LNCaP clone FGC (cell line): ENCODE data around the gene BET1L.

Experiments used
- DNase-seq: peaks from one replicate; pipeline ENCODE4 v3.0.0-alpha.2; 2011; ENCODE audit warnings: low read depth
- H3K4me3 ChIP-seq: 2 replicates; pipeline ENCODE4 v1.5.1; 2011; ENCODE audit warnings: mild to moderate bottlenecking, low read depth, low read length, control low read depth
- TF ChIP-seq, protein P1 (sequence below): IDR thresholded peaks from 2 replicates; pipeline ENCODE4 v1.5.1; 2012; ENCODE audit warnings: mild to moderate bottlenecking; ENCODE audit not compliant: control insufficient read depth, insufficient read depth; ENCODE audit errors: extremely low read depth

The BET1L gene

GRCh38 chr11:227824-228379, 20.7 kb upstream of the BET1L start:
- no peak overlapping the region for H3K4me3 ChIP-seq
- TF ChIP-seq, protein P1, sequence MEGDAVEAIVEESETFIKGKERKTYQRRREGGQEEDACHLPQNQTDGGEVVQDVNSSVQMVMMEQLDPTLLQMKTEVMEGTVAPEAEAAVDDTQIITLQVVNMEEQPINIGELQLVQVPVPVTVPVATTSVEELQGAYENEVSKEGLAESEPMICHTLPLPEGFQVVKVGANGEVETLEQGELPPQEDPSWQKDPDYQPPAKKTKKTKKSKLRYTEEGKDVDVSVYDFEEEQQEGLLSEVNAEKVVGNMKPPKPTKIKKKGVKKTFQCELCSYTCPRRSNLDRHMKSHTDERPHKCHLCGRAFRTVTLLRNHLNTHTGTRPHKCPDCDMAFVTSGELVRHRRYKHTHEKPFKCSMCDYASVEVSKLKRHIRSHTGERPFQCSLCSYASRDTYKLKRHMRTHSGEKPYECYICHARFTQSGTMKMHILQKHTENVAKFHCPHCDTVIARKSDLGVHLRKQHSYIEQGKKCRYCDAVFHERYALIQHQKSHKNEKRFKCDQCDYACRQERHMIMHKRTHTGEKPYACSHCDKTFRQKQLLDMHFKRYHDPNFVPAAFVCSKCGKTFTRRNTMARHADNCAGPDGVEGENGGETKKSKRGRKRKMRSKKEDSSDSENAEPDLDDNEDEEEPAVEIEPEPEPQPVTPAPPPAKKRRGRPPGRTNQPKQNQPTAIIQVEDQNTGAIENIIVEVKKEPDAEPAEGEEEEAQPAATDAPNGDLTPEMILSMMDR = no peak
- DNase-seq = no peak

GRCh38 chr11:225734-226453, 18.7 kb upstream of the BET1L start:
- no peak for DNase-seq
- TF ChIP-seq, protein P1 = no peak
- H3K4me3 ChIP-seq = no peak overlapping the region

DNA sequence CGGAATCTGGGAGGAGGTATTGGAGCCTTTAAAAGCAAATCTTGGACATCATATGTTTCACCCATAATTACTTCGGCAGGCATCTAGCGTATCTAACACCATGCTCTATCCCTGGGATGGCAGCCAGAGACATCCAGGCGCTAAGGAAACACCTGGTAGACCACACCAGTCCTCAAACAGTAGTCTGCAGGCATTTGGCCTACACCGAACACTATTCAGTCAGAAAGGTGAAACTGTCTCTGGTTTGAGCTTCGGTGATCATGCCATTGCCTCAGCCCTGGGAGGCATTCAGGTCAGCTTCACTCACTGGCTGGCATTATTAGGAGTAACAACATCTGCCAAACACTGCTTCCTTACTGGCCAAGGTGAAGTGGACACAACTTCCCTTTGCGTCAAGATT, 17.2 kb upstream of the BET1L start:
- DNase-seq = no peak
- H3K4me3 ChIP-seq = no peak overlapping the region
- TF ChIP-seq, protein P1 = no peak

DNA sequence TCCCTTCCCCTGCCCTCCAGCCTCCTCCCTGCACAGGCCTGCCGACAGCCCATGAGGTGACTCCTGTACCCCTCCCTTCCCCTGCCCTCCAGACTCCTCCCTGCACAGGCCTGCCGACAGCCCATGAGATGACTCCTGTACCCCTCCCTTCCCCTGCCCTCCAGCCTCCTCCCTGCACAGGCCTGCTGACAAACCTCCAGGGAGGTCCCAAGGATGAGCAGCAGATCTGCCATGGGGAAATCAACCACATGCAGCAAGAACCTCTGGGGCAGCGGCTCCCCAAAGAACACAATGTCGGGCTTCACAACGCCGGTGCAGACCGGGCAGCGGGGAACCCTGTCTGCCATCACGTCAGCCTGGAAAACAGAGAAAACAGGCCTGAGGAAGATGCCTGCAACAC, 16.7 kb upstream of the BET1L start:
- TF ChIP-seq, protein P1 = no peak
- H3K4me3 ChIP-seq = no peak overlapping the region
- DNase-seq = no peak

GRCh38 chr11:223026-223789, 16.0 kb upstream of the BET1L start:
- DNase-seq = no peak
- H3K4me3 ChIP-seq = no peak overlapping the region
- TF ChIP-seq, protein P1 = no peak

DNA sequence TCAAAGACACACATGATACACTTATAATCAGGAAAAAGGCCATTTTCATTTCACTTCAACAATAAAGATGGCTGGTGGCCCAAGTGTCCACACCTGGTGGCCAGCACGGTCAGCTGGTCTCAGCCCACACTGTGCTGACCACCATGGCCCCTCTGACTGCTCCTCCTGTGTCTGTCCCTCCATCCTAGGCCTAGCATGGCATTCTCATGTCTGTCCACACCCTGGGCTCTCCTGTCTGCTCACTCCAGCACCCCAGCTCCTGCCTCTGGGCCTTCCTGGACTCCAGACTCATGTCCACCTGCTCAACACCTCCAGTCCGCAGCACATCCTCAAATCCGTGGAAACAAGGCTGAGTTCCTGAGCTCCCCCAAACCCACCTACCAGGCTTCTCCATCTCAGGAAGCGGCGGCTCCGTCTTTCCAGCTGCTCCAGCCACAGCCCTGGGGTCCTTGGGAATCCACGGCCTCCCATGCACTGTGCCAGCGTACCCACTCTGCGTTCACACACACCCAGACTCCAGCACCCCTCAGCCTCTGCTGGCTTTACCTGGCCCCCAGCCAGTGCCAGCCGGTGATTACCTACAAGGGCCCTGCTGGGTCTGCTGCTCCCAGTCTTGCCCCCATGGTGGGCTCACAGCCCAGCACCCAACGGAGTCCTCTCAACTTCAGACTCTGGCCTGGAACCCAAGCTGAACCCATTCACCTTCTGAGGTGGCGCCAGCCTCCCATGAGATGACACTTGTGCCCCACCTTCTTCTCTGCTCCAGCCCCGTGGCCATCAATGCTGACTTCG, 15.0 kb upstream of the BET1L start:
- H3K4me3 ChIP-seq = no peak overlapping the region
- TF ChIP-seq, protein P1 = no peak
- DNase-seq = no peak
